GM12801 (cell line): Measurements from ENCODE around the gene MBD5.

Experiments
- TF ChIP-seq, protein P1 (sequence below): IDR thresholded peaks from one replicate; pipeline ENCODE4 v1.5.1; 2011; ENCODE audit warnings: control low read depth; ENCODE audit not compliant: insufficient read length; ENCODE audit errors: extremely low read depth

MBD5 gene

DNA sequence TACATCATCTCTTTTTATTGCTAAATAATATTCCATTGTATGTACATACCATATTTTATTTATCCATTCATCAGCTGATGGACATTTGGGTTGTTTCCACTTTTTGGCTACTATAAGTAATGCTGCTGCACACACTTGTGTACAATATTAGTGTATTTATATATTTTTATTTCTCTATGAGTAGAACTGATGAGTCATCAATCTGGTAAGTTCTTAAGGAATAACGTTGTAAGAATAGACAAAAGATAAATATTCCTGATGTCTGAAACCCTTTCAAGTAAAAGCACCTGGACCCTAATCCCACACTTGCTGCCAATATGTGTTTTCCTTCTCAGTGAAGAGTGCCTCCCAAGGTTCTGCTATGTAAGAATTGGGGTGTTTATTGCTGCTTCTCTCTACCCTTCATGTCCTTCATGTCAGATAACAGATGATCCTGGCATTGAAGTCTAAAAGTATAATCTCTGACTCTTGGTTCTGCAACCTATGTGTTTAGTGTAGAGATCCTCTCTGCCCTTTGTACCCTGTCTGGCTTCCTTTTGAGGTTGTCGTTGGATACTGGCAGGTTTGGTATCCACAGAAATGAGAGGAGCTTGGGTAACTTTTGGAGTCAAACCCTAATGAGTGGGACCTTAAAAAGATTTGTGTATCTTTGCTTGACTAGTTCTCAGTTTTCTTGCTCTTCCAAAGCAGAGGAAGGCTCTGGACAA, 330.7 kb downstream of the MBD5 start:
- TF ChIP-seq, protein P1, sequence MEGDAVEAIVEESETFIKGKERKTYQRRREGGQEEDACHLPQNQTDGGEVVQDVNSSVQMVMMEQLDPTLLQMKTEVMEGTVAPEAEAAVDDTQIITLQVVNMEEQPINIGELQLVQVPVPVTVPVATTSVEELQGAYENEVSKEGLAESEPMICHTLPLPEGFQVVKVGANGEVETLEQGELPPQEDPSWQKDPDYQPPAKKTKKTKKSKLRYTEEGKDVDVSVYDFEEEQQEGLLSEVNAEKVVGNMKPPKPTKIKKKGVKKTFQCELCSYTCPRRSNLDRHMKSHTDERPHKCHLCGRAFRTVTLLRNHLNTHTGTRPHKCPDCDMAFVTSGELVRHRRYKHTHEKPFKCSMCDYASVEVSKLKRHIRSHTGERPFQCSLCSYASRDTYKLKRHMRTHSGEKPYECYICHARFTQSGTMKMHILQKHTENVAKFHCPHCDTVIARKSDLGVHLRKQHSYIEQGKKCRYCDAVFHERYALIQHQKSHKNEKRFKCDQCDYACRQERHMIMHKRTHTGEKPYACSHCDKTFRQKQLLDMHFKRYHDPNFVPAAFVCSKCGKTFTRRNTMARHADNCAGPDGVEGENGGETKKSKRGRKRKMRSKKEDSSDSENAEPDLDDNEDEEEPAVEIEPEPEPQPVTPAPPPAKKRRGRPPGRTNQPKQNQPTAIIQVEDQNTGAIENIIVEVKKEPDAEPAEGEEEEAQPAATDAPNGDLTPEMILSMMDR, result no peak

DNA sequence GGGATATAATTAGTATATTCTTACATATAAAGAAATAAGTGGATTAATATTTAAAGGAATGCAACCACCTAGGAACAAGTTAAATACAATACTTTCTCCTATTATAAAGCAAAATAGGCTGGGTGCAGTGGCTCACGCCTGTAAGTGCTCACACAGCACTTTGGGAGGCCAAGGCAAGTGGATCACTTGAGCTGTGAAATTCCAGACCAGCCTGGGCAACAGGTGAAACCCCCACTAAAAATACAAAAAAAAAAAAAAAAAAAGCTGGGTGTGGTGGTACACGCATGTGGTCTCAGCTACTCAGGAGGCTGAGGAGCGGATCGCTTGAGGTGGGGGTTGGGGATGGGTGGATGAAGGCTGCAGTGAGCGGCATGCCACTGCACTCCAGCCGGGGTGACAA, 337.5 kb downstream of the MBD5 start:
- TF ChIP-seq, protein P1, result no peak

DNA sequence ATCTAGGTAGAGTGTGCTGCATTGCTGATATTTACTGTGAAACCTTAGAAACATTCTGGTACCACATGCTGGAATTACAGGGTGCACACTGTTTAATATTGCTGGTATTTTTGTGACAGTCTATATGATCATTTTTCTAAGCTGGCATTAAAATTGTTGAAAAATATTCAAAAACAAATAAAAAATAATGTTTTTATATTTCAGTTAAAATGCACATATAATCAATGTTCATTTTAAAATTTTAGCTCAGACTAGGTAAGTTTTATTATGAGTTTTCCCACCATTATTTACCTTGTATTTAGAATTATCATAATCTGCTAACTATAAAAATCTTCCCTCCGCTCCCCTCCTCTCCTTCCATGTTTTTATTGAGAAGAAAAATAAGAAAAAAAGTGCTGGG, 339.8 kb downstream of the MBD5 start:
- TF ChIP-seq, protein P1, result no peak

DNA sequence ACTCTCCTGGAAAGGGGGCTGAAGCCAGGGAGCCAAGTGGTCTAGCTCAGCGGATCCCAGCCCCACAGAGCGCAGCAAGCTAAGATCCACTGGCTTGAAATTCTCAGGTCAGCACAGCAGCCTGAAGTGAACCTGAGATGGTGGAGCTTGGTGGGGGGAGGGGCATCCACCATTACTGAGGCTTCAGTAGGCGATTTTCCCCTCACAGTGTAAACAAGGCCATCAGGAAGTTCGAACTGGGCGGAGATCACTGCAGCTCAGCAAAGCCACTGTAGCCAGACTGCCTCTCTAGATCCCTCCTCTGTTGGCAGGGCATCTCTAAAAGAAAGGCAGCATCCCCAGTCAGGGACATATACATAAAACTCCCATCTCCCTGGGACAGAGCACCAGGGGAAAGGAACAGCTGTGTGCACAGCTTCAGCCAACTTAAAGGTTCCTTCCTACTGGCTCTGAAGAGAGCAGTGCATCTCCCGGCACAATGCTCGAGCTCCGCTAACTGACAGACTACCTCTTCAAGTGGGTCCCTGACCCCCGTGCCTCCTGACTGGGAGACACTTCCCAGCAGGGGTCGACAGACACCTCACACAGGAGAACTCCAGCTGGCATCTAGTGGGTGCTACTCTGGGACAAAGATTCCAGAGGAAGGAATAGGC, 341.4 kb downstream of the MBD5 start:
- TF ChIP-seq, protein P1, result no peak

DNA sequence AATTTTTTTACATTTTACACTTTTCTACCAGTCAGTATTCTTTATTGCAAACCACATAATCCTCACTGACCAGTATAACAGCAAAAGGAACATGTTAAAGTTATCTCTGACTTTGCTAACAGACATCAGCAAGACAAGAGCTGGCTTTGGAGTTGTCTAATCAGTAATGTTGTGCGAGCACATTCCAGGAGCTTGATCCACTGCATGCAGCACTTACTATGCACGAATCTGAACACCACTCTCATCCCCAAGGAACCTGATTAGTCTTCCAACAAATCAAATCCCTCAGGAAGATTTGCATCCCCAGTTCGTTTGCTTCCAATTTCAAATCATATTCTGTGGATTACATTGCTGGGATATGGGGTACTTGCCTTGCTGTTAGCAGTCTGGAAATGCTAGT, 354.3 kb downstream of the MBD5 start:
- TF ChIP-seq, protein P1, result no peak

DNA sequence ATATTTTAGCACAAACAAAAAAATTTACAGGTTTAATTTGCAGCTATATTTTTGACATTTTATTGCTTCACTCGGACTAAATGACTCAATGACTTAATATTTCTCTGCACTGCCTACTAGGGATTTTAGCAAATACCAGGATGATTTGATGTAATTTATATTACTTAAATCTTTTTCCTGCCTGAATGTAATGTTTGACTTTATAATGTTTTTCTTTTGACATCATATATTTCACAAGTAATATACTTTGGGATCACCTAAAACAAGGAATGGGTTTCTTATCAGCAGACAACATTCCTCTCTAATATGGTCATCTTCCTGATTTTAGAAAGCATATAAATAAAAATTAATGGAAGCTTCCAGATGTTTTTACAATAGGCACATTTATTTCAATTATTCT, 370.4 kb downstream of the MBD5 start:
- TF ChIP-seq, protein P1, result no peak

DNA sequence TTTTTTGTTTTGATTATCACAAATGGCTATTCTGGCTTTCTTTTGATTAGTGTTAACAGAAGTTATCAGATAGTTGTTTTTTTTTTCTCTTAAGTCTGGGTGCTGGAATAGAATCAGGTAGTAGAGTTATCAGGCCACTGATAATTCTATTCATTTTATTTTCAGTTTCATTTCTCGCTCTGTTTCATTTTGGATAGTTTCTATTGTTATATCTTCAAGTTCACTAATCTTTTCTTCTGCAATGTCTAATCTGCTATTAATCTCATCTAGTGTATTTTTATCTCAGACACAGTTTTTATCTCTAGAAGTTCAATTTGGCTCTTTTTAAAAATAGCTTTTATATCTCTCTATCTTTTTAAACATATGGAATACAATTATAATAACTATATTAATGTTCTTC, 381.9 kb downstream of the MBD5 start:
- TF ChIP-seq, protein P1, result no peak
